HepG2 (cell line): ENCODE results near the gene UBE3B. TPM values are rescaled to one million over a fixed set of nuclear protein-coding genes. Genes with fewer than 3 reads are reported as not detected.

Experiments
- ATAD3A ChIP-seq: sonication (generic); formaldehyde crosslinking; IDR thresholded peaks from 2 replicates; pipeline ENCODE4 v1.4.0; 2020; ENCODE audit warnings: missing genetic modification reagents
- HHEX ChIP-seq: IDR thresholded peaks from 2 replicates; pipeline ENCODE4 v1.6.1; 2016; ENCODE audit warnings: control low read depth
- HNF4G ChIP-seq, 2 experiments: sonication (generic) in 1 of 2; formaldehyde crosslinking in 1 of 2; IDR thresholded peaks; 2 replicates each; pipeline versions ENCODE4 v1.4.0 to v1.6.1; 2011 to 2020; ENCODE audit warnings: borderline replicate concordance in 2 of 2, low read depth in 2 of 2, mild to moderate bottlenecking in 2 of 2, low read length in 1 of 2, missing genetic modification reagents in 1 of 2, moderate library complexity in 1 of 2
- TOE1 ChIP-seq: sonication (generic); formaldehyde crosslinking; IDR thresholded peaks from 2 replicates; pipeline ENCODE4 v1.4.0; 2020; ENCODE audit warnings: mild to moderate bottlenecking, missing genetic modification reagents
- TOPORS ChIP-seq: sonication (generic); formaldehyde crosslinking; IDR thresholded peaks from 2 replicates; pipeline ENCODE4 v1.8.0; 2023; ENCODE audit warnings: mild to moderate bottlenecking, missing genetic modification reagents
- YEATS2 ChIP-seq: sonication (generic); formaldehyde crosslinking; IDR thresholded peaks from 2 replicates; pipeline ENCODE4 v1.4.0; 2020; ENCODE audit warnings: missing genetic modification reagents, borderline replicate concordance
- ZFP41 ChIP-seq: sonication (generic); formaldehyde crosslinking; IDR thresholded peaks from 2 replicates; pipeline ENCODE4 v1.4.0; 2020; ENCODE audit warnings: mild to moderate bottlenecking, missing genetic modification reagents, borderline replicate concordance
- ZFP62 ChIP-seq: sonication (generic); formaldehyde crosslinking; IDR thresholded peaks from 2 replicates; pipeline ENCODE4 v1.4.0; 2020; ENCODE audit warnings: missing genetic modification reagents
- ZNF441 ChIP-seq: sonication (generic); formaldehyde crosslinking; IDR thresholded peaks from 2 replicates; pipeline ENCODE4 v1.7.0; 2021; ENCODE audit warnings: missing genetic modification reagents, borderline replicate concordance
- ZNF777 ChIP-seq: sonication (generic); formaldehyde crosslinking; IDR thresholded peaks from 2 replicates; pipeline ENCODE4 v1.4.0; 2020; ENCODE audit warnings: missing genetic modification reagents
- polyA plus RNA-seq, 8 experiments: library from polyadenylated mRNA; depleted of rRNA in 3 of 8; stranded (reverse) in 7 of 8; unstranded in 1 of 8; fragments of >200 nt; fragmentation: Illumina TruSeq in 4 of 8; extraction: Trizol in 4 of 8; gene quantifications; 2 replicates each; pipeline versions ENCODE4 v1.2.1 to v1.2.3, GENCODE V29; 2011 to 2016; ENCODE audit warnings: low read depth in 4 of 8, missing spikeins in 1 of 8, mixed read lengths in 1 of 8; ENCODE audit not compliant: insufficient read depth in 1 of 8
- total RNA-seq, 5 experiments: library from RNA; depleted of rRNA; stranded (reverse); fragments of >200 nt; fragmentation: Illumina TruSeq; extraction: Trizol; gene quantifications; 2 replicates each; pipeline ENCODE4 v1.2.3, GENCODE V29; 2016; ENCODE audit warnings: low read depth in 1 of 5
- TF ChIP-seq, protein P1 (sequence below): sonication (generic); formaldehyde crosslinking; IDR thresholded peaks from 2 replicates; pipeline ENCODE4 v1.4.0; 2020; ENCODE audit warnings: missing genetic modification reagents, borderline replicate concordance
- TF ChIP-seq, protein P2 (sequence below): IDR thresholded peaks from 2 replicates; pipeline ENCODE4 v1.6.1; 2018; ENCODE audit warnings: missing genetic modification reagents, mild to moderate bottlenecking, missing compliant biosample characterization
- TF ChIP-seq, protein P3 (sequence below): sonication (generic); formaldehyde crosslinking; conservative IDR thresholded peaks from 2 replicates; pipeline ENCODE4 v1.8.0; 2022; ENCODE audit warnings: mild to moderate bottlenecking, moderate library complexity, missing genetic modification reagents
- TF ChIP-seq, protein P4 (sequence below): sonication (generic); formaldehyde crosslinking; IDR thresholded peaks from 2 replicates; pipeline ENCODE4 v1.4.0; 2020; ENCODE audit warnings: missing genetic modification reagents, borderline replicate concordance
- TF ChIP-seq, protein P5 (sequence below): sonication (generic); formaldehyde crosslinking; IDR thresholded peaks from 2 replicates; pipeline ENCODE4 v1.5.1; 2020; ENCODE audit warnings: missing genetic modification reagents, mild to moderate bottlenecking, borderline replicate concordance
- TF ChIP-seq, protein P6 (sequence below): sonication (generic); formaldehyde crosslinking; IDR thresholded peaks from 2 replicates; pipeline ENCODE4 v1.4.0; 2020; ENCODE audit warnings: missing genetic modification reagents

The UBE3B gene
- total and polyA plus RNA-seq, 2 of the 13 experiments (the other 11 are each of a cell fraction or from before 2014, with no cell fraction given), result 22.7 to 25.3 TPM

DNA sequence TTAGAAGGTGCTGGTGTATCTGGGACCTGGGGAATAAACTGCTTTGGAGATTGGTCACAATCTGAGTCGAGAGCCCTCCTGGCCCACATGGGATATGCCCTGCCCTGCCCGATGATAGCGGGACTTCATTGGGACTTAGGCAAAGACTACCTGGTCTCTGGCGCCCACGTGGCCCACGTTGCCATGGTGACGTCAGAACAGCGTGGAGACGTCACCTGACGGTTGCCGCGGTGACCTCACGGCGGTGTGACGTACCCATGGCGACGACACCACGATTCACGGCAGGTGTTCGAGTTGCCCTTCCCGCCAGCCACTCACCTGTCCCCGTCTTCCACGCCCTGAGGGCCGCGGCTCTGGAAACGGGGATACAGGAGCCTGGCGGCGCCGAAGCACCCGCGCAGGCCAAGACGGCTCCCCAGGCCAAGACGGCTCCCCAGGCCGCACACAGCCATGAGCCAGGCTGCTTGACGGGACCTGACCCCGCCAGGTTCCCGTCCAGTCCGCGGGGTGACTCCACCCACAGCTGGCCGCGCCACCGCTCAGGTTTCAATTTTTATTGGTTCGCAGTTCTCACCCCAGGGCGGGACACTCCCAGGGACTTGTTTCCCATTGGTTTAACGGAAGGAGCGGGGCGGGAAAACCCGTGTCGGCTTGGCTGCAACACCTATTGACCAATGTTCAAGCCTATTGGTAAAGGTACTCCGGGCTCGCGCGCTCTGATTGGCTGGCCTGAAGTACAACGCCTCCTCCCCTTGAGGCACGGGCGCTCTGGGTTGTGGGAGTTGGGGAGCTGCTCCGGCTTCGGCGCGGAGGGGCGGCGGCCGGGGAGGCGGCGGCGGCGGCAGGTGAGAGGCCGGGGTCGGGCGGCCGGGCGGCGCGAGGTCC lies 95.8 kb downstream of the UBE3B start, which contains the start of the genes MMAB and MVK (continued):
- TF ChIP-seq, protein P1, sequence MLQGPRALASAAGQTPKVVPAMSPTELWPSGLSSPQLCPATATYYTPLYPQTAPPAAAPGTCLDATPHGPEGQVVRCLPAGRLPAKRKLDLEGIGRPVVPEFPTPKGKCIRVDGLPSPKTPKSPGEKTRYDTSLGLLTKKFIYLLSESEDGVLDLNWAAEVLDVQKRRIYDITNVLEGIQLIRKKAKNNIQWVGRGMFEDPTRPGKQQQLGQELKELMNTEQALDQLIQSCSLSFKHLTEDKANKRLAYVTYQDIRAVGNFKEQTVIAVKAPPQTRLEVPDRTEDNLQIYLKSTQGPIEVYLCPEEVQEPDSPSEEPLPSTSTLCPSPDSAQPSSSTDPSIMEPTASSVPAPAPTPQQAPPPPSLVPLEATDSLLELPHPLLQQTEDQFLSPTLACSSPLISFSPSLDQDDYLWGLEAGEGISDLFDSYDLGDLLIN (CRISPR knock-in tag), result peak; percentile 55; the same call in 1 of the 2 replicates
- TF ChIP-seq ATAD3A (no peak), TOE1 (CRISPR knock-in tag) (no peak; the same call in 1 of the 2 replicates), TOPORS (CRISPR knock-in tag) (peak; percentile 97), HNF4G (IDR thresholded peaks at IDR 0.05; ENCODE audit: borderline replicate concordance, low read depth, low read length) (peak; percentile 4; the same call in 1 of the 2 replicates), HNF4G (CRISPR knock-in tag; IDR thresholded peaks at IDR 0.05; ENCODE audit: borderline replicate concordance, low read depth) (peak; percentile 68; the same call in 1 of the 2 replicates), HHEX (CRISPR knock-in tag) (no peak), ZNF777 (peak; percentile 91), ZNF441 (CRISPR knock-in tag) (peak; percentile 61), ZFP41 (CRISPR knock-in tag) (peak; percentile 89), ZFP62 (no peak), YEATS2 (CRISPR knock-in tag) (peak; percentile 87)
- TF ChIP-seq, protein P2, sequence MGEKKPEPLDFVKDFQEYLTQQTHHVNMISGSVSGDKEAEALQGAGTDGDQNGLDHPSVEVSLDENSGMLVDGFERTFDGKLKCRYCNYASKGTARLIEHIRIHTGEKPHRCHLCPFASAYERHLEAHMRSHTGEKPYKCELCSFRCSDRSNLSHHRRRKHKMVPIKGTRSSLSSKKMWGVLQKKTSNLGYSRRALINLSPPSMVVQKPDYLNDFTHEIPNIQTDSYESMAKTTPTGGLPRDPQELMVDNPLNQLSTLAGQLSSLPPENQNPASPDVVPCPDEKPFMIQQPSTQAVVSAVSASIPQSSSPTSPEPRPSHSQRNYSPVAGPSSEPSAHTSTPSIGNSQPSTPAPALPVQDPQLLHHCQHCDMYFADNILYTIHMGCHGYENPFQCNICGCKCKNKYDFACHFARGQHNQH (CRISPR knock-in tag), result peak; percentile 90
- TF ChIP-seq, protein P3, sequence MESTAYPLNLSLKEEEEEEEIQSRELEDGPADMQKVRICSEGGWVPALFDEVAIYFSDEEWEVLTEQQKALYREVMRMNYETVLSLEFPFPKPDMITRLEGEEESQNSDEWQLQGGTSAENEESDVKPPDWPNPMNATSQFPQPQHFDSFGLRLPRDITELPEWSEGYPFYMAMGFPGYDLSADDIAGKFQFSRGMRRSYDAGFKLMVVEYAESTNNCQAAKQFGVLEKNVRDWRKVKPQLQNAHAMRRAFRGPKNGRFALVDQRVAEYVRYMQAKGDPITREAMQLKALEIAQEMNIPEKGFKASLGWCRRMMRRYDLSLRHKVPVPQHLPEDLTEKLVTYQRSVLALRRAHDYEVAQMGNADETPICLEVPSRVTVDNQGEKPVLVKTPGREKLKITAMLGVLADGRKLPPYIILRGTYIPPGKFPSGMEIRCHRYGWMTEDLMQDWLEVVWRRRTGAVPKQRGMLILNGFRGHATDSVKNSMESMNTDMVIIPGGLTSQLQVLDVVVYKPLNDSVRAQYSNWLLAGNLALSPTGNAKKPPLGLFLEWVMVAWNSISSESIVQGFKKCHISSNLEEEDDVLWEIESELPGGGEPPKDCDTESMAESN (CRISPR knock-in tag), result peak; percentile 97
- TF ChIP-seq, protein P4, sequence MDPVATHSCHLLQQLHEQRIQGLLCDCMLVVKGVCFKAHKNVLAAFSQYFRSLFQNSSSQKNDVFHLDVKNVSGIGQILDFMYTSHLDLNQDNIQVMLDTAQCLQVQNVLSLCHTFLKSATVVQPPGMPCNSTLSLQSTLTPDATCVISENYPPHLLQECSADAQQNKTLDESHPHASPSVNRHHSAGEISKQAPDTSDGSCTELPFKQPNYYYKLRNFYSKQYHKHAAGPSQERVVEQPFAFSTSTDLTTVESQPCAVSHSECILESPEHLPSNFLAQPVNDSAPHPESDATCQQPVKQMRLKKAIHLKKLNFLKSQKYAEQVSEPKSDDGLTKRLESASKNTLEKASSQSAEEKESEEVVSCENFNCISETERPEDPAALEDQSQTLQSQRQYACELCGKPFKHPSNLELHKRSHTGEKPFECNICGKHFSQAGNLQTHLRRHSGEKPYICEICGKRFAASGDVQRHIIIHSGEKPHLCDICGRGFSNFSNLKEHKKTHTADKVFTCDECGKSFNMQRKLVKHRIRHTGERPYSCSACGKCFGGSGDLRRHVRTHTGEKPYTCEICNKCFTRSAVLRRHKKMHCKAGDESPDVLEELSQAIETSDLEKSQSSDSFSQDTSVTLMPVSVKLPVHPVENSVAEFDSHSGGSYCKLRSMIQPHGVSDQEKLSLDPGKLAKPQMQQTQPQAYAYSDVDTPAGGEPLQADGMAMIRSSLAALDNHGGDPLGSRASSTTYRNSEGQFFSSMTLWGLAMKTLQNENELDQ (CRISPR knock-in tag), result no peak
- TF ChIP-seq, protein P5, sequence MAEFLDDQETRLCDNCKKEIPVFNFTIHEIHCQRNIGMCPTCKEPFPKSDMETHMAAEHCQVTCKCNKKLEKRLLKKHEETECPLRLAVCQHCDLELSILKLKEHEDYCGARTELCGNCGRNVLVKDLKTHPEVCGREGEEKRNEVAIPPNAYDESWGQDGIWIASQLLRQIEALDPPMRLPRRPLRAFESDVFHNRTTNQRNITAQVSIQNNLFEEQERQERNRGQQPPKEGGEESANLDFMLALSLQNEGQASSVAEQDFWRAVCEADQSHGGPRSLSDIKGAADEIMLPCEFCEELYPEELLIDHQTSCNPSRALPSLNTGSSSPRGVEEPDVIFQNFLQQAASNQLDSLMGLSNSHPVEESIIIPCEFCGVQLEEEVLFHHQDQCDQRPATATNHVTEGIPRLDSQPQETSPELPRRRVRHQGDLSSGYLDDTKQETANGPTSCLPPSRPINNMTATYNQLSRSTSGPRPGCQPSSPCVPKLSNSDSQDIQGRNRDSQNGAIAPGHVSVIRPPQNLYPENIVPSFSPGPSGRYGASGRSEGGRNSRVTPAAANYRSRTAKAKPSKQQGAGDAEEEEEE (CRISPR knock-in tag), result peak; percentile 79; the same call in 1 of the 2 replicates
- TF ChIP-seq, protein P6, sequence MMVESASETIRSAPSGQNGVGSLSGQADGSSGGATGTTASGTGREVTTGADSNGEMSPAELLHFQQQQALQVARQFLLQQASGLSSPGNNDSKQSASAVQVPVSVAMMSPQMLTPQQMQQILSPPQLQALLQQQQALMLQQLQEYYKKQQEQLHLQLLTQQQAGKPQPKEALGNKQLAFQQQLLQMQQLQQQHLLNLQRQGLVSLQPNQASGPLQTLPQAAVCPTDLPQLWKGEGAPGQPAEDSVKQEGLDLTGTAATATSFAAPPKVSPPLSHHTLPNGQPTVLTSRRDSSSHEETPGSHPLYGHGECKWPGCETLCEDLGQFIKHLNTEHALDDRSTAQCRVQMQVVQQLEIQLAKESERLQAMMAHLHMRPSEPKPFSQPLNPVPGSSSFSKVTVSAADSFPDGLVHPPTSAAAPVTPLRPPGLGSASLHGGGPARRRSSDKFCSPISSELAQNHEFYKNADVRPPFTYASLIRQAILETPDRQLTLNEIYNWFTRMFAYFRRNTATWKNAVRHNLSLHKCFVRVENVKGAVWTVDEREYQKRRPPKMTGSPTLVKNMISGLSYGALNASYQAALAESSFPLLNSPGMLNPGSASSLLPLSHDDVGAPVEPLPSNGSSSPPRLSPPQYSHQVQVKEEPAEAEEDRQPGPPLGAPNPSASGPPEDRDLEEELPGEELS, result peak; percentile 19; the same call in 1 of the 2 replicates
